Measurements from ENCODE around the gene WDR59.

The WDR59 gene

DNA sequence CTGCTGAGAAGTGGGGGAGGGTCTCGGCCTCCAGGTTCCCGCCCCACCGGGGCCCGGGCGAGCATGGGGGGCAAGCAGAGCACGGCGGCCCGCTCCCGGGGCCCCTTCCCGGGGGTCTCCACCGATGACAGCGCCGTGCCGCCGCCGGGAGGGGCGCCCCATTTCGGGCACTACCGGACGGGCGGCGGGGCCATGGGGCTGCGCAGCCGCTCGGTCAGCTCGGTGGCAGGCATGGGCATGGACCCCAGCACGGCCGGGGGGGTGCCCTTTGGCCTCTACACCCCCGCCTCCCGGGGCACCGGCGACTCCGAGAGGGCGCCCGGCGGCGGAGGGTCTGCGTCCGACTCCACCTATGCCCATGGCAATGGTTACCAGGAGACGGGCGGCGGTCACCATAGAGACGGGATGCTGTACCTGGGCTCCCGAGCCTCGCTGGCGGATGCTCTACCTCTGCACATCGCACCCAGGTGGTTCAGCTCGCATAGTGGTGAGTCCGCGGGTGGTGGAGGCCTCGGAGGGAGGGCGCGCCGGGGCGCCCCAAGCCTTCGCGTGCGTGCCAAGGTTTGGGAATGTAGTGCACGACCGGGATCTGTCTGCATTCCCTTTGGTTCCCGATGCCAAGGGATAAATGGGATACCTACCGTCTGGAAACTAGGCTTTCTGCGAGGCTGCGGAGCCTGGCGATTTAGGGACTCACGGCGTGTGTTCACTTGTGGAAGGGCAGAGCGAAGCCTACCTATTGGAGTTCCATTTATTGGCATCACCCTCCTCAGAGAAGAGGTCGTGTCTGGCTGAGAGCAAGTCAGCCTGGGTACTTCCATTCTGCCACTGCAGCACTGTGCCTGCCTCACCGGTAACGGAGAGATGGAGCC is 14.9 kb upstream of the WDR59 start:
- no peak for TF ChIP-seq CTCF (IDR thresholded peaks at IDR 0.05; ENCODE audit: unreplicated experiment in 3 of 3)
- Mint-ChIP-seq H3K4me1 (peaks cover 43% of the 10 kb centered on the region), H3K4me3 (peak overlapping the region; percentile 92 to 98 (median 95)), H3K9me3 (no peaks in the 10 kb centered on the region), H3K36me3 (ENCODE audit: low read depth) (peaks cover 8% of the 10 kb centered on the region), H3K27ac (peak overlapping the region; percentile 41 to 88 (median 86)), H3K27me3 (ENCODE audit: low read depth) (no peaks in the 10 kb centered on the region)

DNA sequence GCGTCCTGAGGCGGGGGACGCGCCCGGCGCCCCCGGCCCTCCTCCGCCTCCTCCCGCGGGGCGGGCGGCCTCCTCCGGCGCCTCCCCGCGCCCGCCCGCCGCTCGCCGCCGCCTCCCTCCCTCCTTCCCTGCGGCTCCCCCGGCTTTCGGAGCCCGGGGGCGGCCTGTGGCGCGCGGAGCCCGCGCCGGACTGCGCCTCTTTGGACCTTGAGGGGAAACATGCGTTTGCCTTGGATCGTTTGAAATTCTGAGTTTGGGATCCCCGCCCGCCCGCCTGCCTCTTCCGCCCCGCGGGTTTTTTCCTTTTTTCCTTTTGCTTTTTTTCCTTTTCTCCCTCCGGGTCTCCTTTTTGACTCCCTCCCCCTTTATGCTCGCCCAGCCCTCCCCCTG is 14.3 kb upstream of the WDR59 start:
- Mint-ChIP-seq H3K36me3 (ENCODE audit: low read depth) (peaks cover 8% of the 10 kb centered on the region), H3K27ac (peak overlapping the region in 1 of 3 experiments; percentile 86)

DNA sequence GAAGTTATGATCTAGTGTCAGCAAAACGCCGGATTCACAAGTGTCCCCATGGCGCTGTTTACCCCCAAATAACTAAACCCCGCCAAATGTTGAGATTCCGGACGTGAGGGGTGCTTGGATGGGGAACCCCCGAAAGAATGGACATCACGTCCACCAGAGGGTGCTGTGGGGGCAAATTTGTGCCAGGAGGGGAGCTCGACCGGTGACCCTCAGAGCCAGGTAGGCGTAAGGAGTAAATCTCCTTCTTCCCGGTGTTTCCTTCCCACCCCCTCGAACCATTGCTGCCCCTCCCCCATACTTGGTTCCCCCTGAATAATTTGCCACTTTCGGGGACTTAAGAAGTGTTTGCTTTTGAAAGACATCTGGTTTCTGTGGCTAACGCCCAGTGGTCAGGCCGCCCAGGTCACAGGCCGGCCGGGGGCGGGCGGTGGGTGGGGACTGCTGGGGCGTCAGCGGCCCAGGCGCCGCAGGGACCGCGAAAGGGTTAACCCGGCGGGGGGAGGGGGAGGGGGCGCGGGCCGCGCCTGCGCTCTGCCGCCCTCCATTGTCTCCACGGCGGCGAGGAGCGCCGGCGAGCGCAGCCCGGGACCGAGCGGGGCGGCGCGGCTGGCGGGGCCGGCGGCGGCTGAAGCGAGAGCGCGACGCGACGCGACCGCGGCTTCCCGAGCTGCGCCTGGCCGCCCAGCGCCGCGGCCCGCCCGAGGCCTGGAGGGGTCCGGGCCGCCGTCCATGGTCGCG is 13.7 kb upstream of the WDR59 start, which contains the start of gene ZNRF1:
Gene ZNRF1 (plus strand): TSS at position 544 of the 738 bp plus-strand sequence. CDS start 648 bp downstream, outside the sequence.
- peaks cover 36% of the 10 kb centered on the region for H3K4me1 Mint-ChIP-seq
- peak within 1 kb of the TSS; percentile 92 to 98 (median 95) for H3K4me3 Mint-ChIP-seq
- H3K27ac Mint-ChIP-seq = peak within 1 kb of the TSS; percentile 89 to 95 (median 91)
- no peaks in the 10 kb centered on the region for H3K27me3 Mint-ChIP-seq (ENCODE audit: low read depth)
- peak; percentile 58 to 69 (median 63) for TF ChIP-seq CTCF (IDR thresholded peaks at IDR 0.05; ENCODE audit: unreplicated experiment in 3 of 3)
- H3K9me3 Mint-ChIP-seq = no peaks in the 10 kb centered on the region
- H3K36me3 Mint-ChIP-seq (ENCODE audit: low read depth) = peaks cover 5% of the 10 kb centered on the region

More for the DNA sequence above, 14.3 kb upstream of the WDR59 start:
- H3K4me3 Mint-ChIP-seq = peak overlapping the region; percentile 86 to 92 (median 88)
- H3K9me3 Mint-ChIP-seq = no peaks in the 10 kb centered on the region
- no peak for TF ChIP-seq CTCF (IDR thresholded peaks at IDR 0.05; ENCODE audit: unreplicated experiment in 3 of 3)
- H3K27me3 Mint-ChIP-seq (ENCODE audit: low read depth) = no peaks in the 10 kb centered on the region
- H3K4me1 Mint-ChIP-seq = peaks cover 41% of the 10 kb centered on the region

- Mint-ChIP-seq H3K36me3 (ENCODE audit: low read depth) (no peaks in the 10 kb centered on the region), H3K27me3 (ENCODE audit: low read depth) (no peaks in the 10 kb centered on the region), H3K9me3 (no peaks in the 10 kb centered on the region), H3K4me3 (peak overlapping the region in 1 of 3 experiments; percentile 38), H3K27ac (peak overlapping the region in 1 of 3 experiments; percentile 42), H3K4me1 (peaks cover 24% of the 10 kb centered on the region)
- no peak for TF ChIP-seq CTCF (IDR thresholded peaks at IDR 0.05; ENCODE audit: unreplicated experiment in 3 of 3)
Measured at GRCh38 chr16:74997042-74997491, 12.1 kb upstream of the WDR59 start.

DNA sequence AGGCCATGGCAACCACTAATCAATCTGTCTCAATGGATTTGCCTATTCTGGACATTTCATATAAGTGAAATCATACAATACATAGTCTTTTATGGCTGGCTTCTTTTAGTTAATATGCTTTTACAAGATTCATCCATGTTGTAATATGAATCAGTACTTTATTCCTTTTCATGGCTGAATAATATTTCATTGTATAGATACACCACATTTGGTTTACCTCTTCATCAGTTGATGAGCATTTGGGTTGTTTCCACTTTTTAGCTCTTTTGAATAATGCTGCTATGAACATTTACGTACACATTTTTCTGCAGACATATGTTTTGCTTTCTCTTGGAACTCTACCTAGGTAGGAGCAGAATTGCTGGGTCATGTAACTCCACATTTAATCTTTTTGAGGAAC is 11.1 kb upstream of the WDR59 start:
- H3K36me3 Mint-ChIP-seq (ENCODE audit: low read depth) = no peaks in the 10 kb centered on the region
- H3K9me3 Mint-ChIP-seq = no peaks in the 10 kb centered on the region
- no peak overlapping the region for H3K4me3 Mint-ChIP-seq
- peaks cover 21% of the 10 kb centered on the region for H3K4me1 Mint-ChIP-seq
- no peak overlapping the region for H3K27ac Mint-ChIP-seq
- no peak for TF ChIP-seq CTCF (IDR thresholded peaks at IDR 0.05; ENCODE audit: unreplicated experiment in 3 of 3)
- H3K27me3 Mint-ChIP-seq (ENCODE audit: low read depth) = no peaks in the 10 kb centered on the region
